Measurements from ENCODE around the gene DHRSX. TPM values are rescaled to one million over a fixed set of nuclear protein-coding genes. Genes with fewer than 3 reads are reported as not detected.

The DHRSX gene
- total RNA-seq, 4 donors from 2014 or later, result 4.4 to 23.8 (median 11.3) TPM

DNA sequence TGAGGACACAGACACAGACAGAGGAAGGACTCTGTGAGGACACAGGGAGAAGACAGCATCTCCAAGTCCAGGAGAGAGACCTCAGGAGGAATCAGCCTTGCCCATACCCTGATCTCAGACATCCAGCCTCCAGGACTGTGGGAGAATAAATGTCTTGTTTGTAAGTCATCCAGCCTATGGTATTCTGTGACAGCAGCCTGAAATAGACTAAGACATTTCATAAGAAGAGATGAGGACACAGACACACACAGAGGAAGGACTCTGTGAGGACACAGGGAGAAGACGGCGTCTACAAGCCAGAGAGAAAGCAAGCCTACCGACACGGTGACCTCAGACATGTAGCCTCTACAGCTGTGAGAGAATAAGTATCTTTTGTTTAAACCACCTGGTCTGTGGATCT, 112.1 kb downstream of the DHRSX start:
- Histone ChIP-seq H3K27me3 (no peaks in the 10 kb centered on the region), H3K9me3 (no peaks in the 10 kb centered on the region), H3K27ac (no peak overlapping the region), H3K4me3 (no peak overlapping the region), H3K36me3 (no peaks in the 10 kb centered on the region), H3K4me1 (no peaks in the 10 kb centered on the region)
- intact Hi-C loops (cut with DNase I; ENCODE audit: low total_unique reads), result no loop called here
- no peak for TF ChIP-seq POLR2A (IDR thresholded peaks at IDR 0.05)
- no peak for TF ChIP-seq CTCF (IDR thresholded peaks at IDR 0.05)
- DNase-seq, result no peak

GRCh38 chrX:2387614-2388239, 113.0 kb downstream of the DHRSX start:
- H3K4me1 ChIP-seq, result no peaks in the 10 kb centered on the region
- no peaks in the 10 kb centered on the region for H3K36me3 ChIP-seq
- no peaks in the 10 kb centered on the region for H3K27me3 ChIP-seq
- H3K9me3 ChIP-seq, result no peaks in the 10 kb centered on the region
- intact Hi-C loops (cut with DNase I; ENCODE audit: low total_unique reads), result no loop called here
- H3K4me3 ChIP-seq, result no peak overlapping the region
- H3K27ac ChIP-seq, result no peak overlapping the region
- no peak for TF ChIP-seq POLR2A (IDR thresholded peaks at IDR 0.05)
- TF ChIP-seq CTCF (IDR thresholded peaks at IDR 0.05), result no peak
- DNase-seq, result no peak

DNA sequence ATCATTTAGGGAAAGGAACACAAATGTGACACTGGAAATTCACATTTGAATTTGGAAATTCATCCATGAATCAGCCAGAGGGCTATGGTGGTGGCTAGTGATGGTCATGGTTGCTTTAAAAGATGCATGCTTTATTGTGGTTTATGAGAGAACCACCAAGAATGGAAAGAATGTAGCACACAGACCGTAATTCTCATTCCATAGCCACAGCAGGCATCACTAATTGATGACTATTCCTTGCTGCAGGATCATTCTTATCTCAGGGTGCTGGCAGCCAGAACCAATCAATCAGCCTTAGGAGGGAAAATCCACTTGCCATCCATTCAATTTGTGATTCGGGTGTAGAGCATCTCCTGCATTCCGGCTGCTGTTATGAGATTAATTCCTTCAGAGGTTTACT, 115.6 kb downstream of the DHRSX start:
- no peak overlapping the region for H3K27ac ChIP-seq
- no peak for DNase-seq
- no peaks in the 10 kb centered on the region for H3K4me1 ChIP-seq
- H3K27me3 ChIP-seq, result no peaks in the 10 kb centered on the region
- H3K36me3 ChIP-seq, result no peaks in the 10 kb centered on the region
- TF ChIP-seq POLR2A (IDR thresholded peaks at IDR 0.05) (no peak), CTCF (IDR thresholded peaks at IDR 0.05) (no peak)
- H3K4me3 ChIP-seq, result no peak overlapping the region
- H3K9me3 ChIP-seq, result no peaks in the 10 kb centered on the region
- intact Hi-C loops (cut with DNase I; ENCODE audit: low total_unique reads), result no loop called here

- TF ChIP-seq CTCF (IDR thresholded peaks at IDR 0.05) (no peak), POLR2A (IDR thresholded peaks at IDR 0.05) (no peak)
- H3K4me3 ChIP-seq, result no peak overlapping the region
- H3K36me3 ChIP-seq, result no peaks in the 10 kb centered on the region
- intact Hi-C loops (cut with DNase I; ENCODE audit: low total_unique reads), result no loop called here
- H3K27me3 ChIP-seq, result no peaks in the 10 kb centered on the region
- H3K4me1 ChIP-seq, result no peaks in the 10 kb centered on the region
- H3K9me3 ChIP-seq, result no peaks in the 10 kb centered on the region
- DNase-seq, result no peak
- no peak overlapping the region for H3K27ac ChIP-seq
Observed at GRCh38 chrX:2384486-2384885, 116.3 kb downstream of the DHRSX start.

- Histone ChIP-seq H3K4me3 (no peak overlapping the region), H3K4me1 (no peaks in the 10 kb centered on the region), H3K27me3 (no peaks in the 10 kb centered on the region), H3K36me3 (no peaks in the 10 kb centered on the region), H3K9me3 (no peaks in the 10 kb centered on the region), H3K27ac (no peak overlapping the region)
- TF ChIP-seq POLR2A (IDR thresholded peaks at IDR 0.05) (no peak), CTCF (IDR thresholded peaks at IDR 0.05) (no peak)
- DNase-seq, result no peak
- intact Hi-C loops (cut with DNase I; ENCODE audit: low total_unique reads), result no loop called here
Observed at GRCh38 chrX:2383735-2384134, 117.0 kb downstream of the DHRSX start.
